Activated gamma-delta T cell (primary cell): ENCODE data around the gene EVPL.

Source experiments
- DNase-seq: peaks from one replicate; lab custom pipeline; 2025; lab: John Stamatoyannopoulos, UW

The EVPL gene

DNA sequence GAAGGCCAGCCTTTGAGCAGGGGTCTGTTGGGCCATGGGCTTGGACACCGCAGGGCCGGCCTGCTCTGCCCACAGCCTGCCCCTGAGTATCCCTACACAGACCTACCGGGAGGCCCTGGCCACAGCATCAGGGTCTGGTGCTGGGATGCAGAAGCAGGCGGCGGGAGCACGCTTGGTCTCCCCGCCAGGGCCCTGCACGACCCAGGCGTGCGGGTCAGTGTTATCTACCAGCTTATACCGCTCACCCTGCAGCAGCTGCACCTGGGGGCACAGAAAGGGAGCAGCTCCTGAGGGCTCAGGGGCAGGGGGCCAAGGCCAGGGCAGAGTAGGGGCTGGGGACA lies 8.8 kb downstream of the EVPL start:
- no peak for DNase-seq

GRCh38 chr17:76017481-76018339 lies 9.4 kb downstream of the EVPL start:
- DNase-seq = no peak

DNA sequence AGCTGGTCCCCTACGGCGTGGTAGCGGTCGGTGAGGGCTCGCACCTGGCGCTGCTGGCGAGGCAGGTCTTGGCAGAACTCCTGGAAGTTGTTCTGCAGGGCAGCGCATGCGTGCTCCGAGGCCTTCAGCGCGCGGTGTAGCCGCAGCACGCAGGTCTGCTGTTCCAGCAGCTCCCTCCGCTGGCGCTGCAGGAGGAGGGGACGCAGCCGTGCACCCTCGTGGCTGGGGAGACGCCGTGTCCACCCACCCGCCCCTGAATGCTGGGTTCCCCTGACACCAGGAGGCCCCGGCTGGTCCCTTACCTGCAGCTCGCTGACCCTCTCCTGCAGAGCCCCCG lies 12.2 kb downstream of the EVPL start:
- DNase-seq = no peak

DNA sequence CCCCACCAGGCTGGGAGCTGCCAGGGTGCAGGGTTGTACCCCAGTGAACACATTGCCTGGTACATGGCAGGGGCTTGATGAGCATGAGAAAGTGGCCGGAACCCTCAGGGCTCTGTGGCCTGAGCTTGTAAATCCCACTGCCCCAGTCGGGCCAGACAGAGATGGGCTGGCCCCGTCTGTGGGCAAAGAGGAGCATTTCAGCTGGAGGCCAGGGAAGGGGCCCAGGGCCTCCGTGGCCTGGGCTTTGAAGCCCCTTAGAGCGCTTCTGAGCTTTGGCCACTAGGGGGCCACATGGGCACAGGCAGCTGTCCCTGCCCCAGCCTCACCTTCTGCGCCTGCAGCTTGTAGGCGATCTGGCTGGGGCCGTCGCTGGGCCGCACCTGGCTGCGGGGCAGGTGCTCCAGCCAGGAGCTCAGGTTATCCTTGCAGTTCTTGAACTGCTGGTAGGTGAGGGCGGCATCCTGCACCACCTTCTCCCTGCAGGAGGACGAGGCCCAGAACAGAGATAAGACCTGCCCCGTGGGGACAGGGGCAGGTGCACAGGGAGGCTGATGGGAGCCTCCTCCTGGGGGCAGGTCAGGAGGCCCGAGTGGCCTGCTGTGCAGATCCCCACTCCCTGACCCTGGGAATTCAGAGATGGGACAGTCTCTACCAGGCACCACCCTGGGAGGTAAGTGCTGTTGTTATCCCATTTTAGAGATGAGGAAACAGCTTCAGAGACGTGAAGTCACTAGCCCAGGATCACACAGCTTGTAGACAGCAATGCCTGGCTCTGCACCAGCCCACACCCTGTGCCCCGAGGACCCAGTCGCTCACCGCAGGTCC lies 12.8 kb downstream of the EVPL start:
- DNase-seq = no peak

DNA sequence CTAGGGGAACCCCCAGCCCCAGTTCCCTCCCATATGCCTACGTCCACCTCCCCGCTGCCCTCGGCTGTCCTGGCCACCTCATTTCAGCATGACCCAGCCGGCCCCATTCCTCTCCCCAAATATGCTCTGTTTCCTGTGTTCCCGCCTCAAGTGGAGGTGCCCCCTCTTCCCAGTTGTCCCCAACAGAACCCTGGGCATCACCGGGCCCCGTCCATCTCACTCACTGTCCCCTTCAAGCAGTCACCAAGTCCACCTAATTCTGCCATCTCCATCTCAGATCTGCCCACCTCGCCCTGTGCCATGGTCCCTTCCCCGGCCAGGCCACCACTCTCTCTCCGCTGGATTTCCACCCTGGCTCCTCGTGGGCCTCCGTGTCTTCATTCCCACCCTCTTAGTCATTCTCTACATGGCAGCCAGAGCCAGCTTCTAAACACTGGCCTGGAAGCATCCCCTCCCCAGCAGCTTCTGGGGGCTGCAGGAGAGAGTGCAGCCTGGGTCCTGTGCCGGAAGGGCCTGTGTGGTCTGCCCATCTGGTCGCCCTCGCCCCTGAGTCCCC lies 13.7 kb downstream of the EVPL start:
- no peak for DNase-seq

DNA sequence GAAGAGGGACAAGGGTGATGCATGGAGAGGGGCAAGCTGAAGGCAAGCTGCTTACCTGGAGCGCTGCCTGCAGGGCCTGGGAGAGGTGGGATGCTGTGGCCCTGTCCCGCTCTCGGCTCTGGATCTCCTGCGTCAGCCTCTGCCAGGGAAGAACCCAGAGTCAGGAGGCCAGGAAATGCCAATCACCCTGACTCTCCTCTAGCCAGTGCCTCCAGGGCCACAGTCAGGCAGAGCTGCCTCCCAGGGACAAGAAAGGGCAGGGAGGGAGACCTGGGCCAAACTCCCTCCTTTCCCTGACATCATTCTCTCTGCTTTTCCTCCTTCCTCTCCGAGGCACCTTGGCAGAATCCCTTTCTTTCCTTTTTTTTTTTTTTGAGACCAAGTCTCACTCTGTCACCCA lies 15.2 kb downstream of the EVPL start:
- DNase-seq = no peak

DNA sequence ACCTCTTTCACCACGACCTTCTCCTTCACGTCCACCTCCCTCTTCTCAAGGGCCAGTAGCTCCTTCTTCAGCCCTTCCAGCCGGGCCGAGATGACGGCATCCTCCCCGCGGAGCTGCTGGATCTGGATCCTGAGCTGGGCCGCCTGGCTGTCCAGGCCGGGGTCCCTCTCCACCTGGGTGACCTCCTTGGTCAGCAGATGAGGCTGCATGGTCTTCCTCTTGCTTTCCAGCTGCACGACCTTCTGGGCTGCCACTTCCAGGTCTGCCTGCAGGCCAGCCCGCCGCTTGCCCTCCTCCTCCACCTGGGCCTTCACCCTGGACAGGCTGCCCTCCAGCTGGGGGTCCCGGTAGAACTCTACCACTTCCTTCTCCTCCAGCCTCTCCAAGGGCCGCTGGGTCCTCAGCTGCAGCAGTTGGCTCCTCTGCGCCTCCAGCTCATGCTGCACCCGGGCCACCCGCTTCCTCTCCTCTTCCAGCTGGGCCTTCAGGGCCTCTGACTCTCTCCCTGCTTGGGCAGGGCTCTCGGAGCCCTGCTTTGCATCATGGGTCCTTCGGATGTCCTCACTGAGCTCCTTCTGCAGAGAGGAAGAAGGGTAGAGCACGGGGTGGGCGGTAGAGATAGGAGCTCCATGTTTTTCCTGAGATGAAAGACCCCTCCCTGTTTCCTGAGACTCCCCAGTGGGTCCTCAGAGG lies 17.0 kb downstream of the EVPL start:
- DNase-seq = no peak

GRCh38 chr17:76009447-76009846 lies 17.7 kb downstream of the EVPL start:
- DNase-seq = no peak

DNA sequence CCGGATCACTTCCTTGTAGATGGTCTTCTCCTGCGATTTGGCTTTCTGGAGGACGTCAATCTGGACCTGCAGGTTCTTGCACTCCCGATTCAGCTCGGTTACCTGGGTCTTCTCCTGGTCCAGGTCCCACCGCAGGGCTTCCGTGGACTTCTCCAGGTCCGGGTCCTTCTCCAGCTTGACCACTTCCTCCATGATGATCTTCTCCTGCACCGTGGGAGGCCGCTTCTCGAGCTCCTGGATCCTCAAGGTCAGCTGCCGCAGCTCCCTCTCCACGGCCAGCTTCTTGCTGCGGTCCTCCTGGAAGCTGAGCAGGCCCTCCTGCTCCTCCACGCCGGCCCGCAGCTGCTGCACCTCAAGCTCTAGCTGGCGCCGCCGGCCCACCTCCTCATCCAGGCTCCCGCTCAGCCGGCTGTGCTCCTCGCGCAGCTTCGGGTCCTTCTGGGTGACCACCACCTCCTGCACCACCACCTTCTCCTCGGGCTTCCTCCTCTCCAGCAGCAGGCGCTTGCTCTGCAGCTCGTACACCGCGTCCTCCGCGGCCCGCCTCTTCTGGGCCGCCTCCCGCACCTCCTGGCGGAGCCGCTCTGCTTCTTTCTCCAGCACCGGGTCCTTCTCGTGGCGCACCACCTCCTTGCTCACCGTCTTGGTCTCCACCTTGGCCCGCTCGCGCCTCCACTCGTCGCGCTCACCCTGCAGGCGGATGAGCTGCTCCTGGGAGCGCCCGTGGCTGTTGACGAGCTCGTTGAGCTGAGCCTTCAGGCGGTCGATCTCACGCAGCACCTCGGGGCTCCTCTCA lies 18.3 kb downstream of the EVPL start:
- no peak for DNase-seq

DNA sequence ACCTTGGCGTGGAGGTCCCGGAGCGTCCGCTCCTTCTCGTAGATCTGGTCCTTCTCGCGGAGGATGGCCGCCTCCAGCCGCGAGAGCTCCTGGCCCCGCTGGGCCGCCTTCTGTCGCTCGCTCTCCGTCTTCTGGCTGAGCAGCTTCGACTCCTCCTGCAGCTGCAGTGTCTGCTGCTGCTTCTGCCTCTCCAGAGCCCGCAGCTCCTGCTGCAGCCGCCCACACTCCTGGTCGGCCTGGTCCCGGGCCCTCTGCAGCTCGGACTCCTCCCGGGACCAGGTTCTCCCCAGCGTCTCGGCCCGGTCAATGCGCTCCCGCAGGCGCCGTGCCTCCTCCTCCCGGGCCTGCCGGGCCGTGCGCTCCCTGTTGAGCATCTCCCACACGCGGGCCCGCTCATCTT lies 18.9 kb downstream of the EVPL start:
- DNase-seq = no peak

DNA sequence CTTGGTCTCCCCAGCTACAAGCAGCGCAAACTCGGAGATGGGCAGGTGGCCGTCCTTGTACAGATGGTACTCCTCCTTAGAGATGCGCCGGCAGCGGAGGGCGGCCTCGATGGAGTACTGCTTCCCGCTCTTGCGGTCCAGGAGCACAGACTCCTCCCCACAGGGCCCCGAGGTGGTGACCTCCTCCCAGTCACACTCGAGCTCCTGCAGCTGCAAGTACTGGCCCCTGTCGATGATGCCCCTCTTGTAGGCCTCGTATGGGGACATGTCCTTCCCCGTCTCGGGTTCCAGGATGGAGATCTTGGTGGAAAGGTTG lies 19.3 kb downstream of the EVPL start:
- no peak for DNase-seq

DNA sequence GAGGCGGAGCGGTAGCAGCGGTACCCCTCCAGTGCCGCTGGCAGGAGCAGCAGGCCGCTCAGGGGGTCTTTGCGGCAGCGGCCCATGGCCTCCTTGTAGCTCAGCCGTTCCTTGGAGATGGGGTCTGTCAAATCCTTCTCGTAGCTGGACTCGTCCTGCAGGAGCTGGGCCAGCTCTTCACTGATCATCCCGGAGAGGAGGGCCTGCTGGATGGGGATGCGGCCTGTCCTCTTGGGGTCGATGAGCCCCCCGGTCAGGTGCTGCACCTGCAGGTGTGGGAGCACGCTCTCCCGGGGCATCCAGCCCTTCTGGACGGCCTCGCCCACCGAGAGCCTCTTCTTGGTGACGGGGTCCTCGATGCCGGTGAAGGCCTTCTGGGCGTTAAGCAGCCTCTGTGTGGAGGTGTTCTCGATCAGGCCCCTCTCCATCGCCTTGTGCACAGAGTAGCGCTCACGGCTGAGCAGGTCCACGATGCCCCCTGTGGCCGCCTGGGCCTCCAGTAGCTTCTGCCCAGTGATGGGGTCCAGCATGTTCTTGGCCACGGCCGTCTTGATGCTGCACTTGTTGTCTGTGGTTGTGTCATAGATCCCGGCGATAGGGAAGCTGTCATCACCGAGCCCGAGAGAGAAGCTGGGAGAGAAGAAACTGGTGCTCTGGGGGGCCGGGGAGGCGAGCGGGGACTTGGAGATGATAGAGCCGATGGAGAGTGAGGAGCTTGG lies 19.8 kb downstream of the EVPL start:
- no peak for DNase-seq

DNA sequence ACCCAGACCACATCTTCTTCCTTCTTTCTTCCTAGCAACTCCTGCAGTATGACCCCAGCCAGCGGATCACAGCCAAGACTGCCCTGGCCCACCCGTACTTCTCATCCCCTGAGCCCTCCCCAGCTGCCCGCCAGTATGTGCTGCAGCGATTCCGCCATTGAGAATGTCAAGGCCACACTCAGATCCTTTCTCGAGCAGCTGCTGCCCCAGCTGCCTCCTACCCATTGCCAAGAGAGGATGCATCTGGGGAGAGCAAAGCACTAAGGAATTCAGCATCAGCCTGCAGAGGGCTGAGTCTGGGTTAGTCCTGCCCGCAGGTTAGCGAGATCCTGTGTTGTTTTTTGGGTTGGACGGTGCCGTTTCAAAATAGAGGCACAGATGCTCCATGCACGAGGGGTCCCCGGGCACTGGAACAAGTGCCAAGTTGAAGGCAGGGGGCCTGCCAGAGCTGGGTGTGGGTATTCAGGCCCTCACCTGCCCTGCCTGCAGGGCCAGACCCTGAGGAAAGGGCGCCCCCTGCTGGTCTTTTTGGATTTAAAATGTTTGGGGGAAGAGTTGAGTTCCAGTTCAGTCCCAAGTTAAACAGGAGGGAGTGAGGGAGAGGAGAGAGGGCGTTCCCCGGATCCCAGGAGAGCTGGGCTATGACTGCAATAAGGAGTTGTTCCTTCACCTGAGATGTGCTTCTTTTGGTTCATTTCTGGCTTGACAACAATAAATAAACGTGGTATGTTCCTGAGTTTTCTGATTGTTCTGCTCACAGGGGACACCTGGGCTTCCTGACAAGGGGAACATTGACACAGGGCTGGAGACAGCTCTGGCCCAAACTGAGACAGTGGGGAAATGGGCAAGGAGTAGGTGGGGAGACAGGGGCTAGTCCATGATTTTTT lies 21.6 kb downstream of the EVPL start:
- DNase-seq = no peak

DNA sequence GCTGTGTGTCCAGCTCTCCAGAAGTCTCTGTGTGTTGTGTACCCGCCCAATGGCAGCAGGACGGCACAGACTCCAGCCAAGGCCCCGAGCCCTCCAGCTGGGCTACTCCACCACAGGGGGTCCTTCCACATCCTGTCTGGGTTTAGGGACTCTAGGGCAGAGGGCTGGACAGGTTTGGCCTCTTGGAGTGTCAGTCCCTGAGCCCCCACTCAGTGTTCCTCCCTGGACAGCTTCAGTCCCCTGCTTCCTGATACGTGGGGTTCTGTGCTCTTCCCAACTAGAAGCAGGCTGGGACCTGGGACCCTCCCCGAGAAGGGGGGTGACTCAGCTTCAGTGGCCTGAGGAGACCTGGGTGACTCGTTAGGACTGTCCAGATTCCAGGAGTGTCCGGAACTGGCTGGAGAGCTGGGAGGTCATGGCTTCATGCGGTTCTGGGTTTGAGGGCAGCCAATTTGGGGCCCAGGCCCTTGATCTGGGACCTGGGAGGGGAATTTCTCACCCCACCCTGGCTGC lies 22.3 kb downstream of the EVPL start:
- DNase-seq = no peak

DNA sequence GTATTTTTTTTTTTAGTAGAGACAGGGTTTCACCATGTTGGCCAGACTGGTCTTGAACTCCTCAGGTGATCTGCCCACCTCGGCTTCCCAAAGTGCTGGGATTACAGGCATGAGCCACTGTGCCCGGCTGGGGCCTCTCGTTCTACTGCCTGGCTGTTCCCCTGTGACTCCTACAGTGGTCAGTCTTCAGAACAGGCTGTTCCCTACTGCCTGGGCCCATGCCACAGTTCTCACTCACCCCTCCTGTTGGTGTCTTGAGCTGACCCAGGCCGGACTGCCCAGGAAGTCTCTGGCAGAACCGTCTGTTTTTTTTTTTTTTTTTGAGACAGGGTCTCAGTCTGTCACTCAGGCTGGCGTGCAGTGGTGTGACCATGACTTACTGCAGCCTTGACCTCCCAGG lies 23.2 kb downstream of the EVPL start:
- DNase-seq = no peak

DNA sequence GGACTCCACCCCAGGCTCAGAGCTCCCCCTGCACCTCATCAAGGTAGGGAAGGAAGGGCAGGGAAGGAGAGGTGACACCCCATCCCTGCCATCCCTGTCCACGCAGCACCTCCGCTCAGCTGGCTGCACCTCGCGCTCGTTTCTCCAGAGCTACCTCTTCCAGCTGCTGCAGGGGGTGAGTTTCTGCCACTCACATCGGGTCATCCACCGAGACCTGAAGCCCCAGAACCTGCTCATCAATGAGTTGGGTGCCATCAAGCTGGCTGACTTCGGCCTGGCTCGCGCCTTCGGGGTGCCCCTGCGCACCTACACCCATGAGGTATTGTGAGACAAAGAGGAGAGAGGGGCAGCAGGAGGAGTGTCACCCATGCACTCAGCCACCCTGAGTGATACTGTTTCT lies 25.0 kb downstream of the EVPL start:
- DNase-seq = no peak

- no peak for DNase-seq
Observed at GRCh38 chr17:76000755-76001521, 26.2 kb downstream of the EVPL start, which contains the start of gene CDK3. CDK3 (plus strand) TSS chr17:76000855; CDS start chr17:76001426, 571 bp downstream.

GRCh38 chr17:76000016-76000754 lies 26.9 kb downstream of the EVPL start:
- peak; percentile 41 for DNase-seq
